Heart right ventricle (tissue), 16 donors: ENCODE measurements around the gene MAML2. TPM values are rescaled to one million over a fixed set of nuclear protein-coding genes. Genes with fewer than 3 reads are reported as not detected.

Experiments
- ATAC-seq, 8 donors: fragments of 200-7000 bp; cut with Tn5 transposase; one replicate each; pipeline ENCODE4 v1.9.1; 2020; ENCODE audit warnings: mild to moderate bottlenecking in 8 of 8, moderate library complexity in 8 of 8, moderate number of reproducible peaks in 1 of 8
- DNase-seq, 2 donors: peaks; one replicate each; pipeline ENCODE4 v3.0.0-alpha.2; 2020
- H3K27ac ChIP-seq, 10 donors: fragments of 200-600 bp; sonication (generic) in 2 of 10; one replicate each; pipeline versions ENCODE4 v1.5.0 to v1.8.0; 2020 to 2022; ENCODE audit warnings: mild to moderate bottlenecking in 3 of 10
- H3K27me3 ChIP-seq, 7 donors: fragments of 200-600 bp; one replicate each; pipeline ENCODE4 v1.8.0; 2021 to 2022; ENCODE audit warnings: mild to moderate bottlenecking in 2 of 7
- H3K36me3 ChIP-seq, 9 donors: fragments of 200-600 bp; sonication (generic) in 1 of 9; one replicate each; pipeline versions ENCODE4 v1.5.0 to v1.8.0; 2020 to 2022; ENCODE audit warnings: mild to moderate bottlenecking in 2 of 9
- H3K4me1 ChIP-seq, 9 donors: fragments of 200-600 bp; sonication (generic) in 1 of 9; one replicate each; pipeline versions ENCODE4 v1.5.0 to v1.8.0; 2020 to 2022; ENCODE audit warnings: mild to moderate bottlenecking in 4 of 9
- H3K4me3 ChIP-seq, 10 donors: fragments of 200-600 bp; sonication (generic) in 2 of 10; one replicate each; pipeline versions ENCODE4 v1.5.0 to v1.8.0; 2020 to 2022; ENCODE audit warnings: mild to moderate bottlenecking in 7 of 10, moderate library complexity in 2 of 10
- H3K9me3 ChIP-seq, 11 donors: fragments of 200-600 bp in 10 of 11; sonication (generic) in 2 of 11; one replicate each; pipeline versions ENCODE4 v1.5.0 to v1.8.0; 2013 to 2022; ENCODE audit warnings: mild to moderate bottlenecking in 2 of 11, control low read depth in 1 of 11, moderate library complexity in 1 of 11
- WGBS, 2 donors: extraction: QIAGEN DNeasy Blood & Tissue Kit; methylation state at CpG; one replicate each; pipeline ENCODE4 v1.1.7; 2013; ENCODE audit warnings: inconsistent platforms in 1 of 2; 5-methylcytosine and 5-hydroxymethylcytosine counted together
- intact Hi-C, 10 donors: fragments of 100-400 bp; cut with DNase I; formaldehyde crosslinking; loops; one replicate each; pipeline versions ENCODE4 v1.11.1 to v1.14.2; 2022
- polyA plus RNA-seq, 2 donors: library from polyadenylated mRNA; stranded (reverse); fragments of 200-250 nt; gene quantifications; one replicate each; pipeline ENCODE4 v1.2.3, GENCODE V29; 2013
- total RNA-seq, 10 donors: library from RNA; stranded (reverse); fragmentation: NEBNext Ultra II Directional in 3 of 10; extraction: Animal tissue kit (Norgen Biotek cat#: 25700) in 3 of 10; gene quantifications; one replicate each; pipeline versions ENCODE4 v1.2.1 to v1.2.4, GENCODE V29; 2021 to 2023
- TF ChIP-seq, protein P1 (sequence below), 9 donors: fragments of 200-600 bp; sonication (generic) in 2 of 9; IDR thresholded peaks; one replicate each; pipeline versions ENCODE4 v1.5.0 to v1.8.0; 2021 to 2022; ENCODE audit warnings: antibody characterized with exemption in 9 of 9, mild to moderate bottlenecking in 5 of 9, moderate library complexity in 1 of 9
- donor health status: Arrhythmogenic right ventricular cardiomyopathy.
- donor health status: ischemic (EF 13 %, LVEDD 7.1; RV severe dilation, severe dysfunction).
- donor health status: healthy with polysubstance abuse.
- donor health status: DM: no; HTN: yes; CAD: no.
- donor health status: DM: no; HTN: no; CAD: no.
- donor health status: ischemic (EF 25% LVEDD 6.9; RV normal size, moderate dysfunction).
- donor health status: ischemic (EF 25% LVEDD 5.7; RV mildly dilated, moderate dysfunction).
- donor health status: healthy.
- donor health status: DM: yes; HTN: yes; CAD: no.
- donor health status: Ischemic cardiomyopathy.
- donor health status: ischemic (EF 35%, LVEDD 5.7; RV mildly dilated, moderate dysfunction).
- donor health status: nonischemic (EF 11% LVEDD 7.7; RV severe dilation, severe dysfunction).
- donor health status: DM: yes; HTN: yes; CAD: no.
- donor health status: PGD.
- donor health status: ischemic (EF 29% LVEDD 5.4; RV normal size, mild dysfunction).
- donor health status: nonischemic (EF 23%, LVEDD 6.1; RV moderate dilation, normal function).

Gene MAML2
- total and polyA plus RNA-seq, 12 donors, result 1.3 to 6.1 (median 4.1) TPM

GRCh38 chr11:96207459-96208449 lies 135.2 kb downstream of the MAML2 start:
- no peak for DNase-seq
- 61 to 63% methylated on average over 5 of the region's 5 CpGs for WGBS, 2 donors
- H3K27ac ChIP-seq, result peak overlapping the region in 9 of 10 donors; percentile 7 to 84 (median 51)
- no peaks in the 10 kb centered on the region for H3K27me3 ChIP-seq
- H3K9me3 ChIP-seq, result no peaks in the 10 kb centered on the region
- H3K4me3 ChIP-seq, result no peak overlapping the region
- peak in 7 of 8 donors; percentile 63 to 79 (median 75) for ATAC-seq
- TF ChIP-seq, protein P1, sequence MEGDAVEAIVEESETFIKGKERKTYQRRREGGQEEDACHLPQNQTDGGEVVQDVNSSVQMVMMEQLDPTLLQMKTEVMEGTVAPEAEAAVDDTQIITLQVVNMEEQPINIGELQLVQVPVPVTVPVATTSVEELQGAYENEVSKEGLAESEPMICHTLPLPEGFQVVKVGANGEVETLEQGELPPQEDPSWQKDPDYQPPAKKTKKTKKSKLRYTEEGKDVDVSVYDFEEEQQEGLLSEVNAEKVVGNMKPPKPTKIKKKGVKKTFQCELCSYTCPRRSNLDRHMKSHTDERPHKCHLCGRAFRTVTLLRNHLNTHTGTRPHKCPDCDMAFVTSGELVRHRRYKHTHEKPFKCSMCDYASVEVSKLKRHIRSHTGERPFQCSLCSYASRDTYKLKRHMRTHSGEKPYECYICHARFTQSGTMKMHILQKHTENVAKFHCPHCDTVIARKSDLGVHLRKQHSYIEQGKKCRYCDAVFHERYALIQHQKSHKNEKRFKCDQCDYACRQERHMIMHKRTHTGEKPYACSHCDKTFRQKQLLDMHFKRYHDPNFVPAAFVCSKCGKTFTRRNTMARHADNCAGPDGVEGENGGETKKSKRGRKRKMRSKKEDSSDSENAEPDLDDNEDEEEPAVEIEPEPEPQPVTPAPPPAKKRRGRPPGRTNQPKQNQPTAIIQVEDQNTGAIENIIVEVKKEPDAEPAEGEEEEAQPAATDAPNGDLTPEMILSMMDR (IDR thresholded peaks at IDR 0.05), result no peak
- H3K4me1 ChIP-seq, result peaks cover 0 to 64% (median 36%) of the 10 kb centered on the region in 9 donors
- H3K36me3 ChIP-seq, result no peaks in the 10 kb centered on the region
- intact Hi-C loops, result loop anchor here in 1 of 10 donors (5.0 kb wide), 2 partner anchors 45 to 130 kb away; no protein-coding TSS in a partner anchor

- intact Hi-C loops, result loop anchor here in 1 of 10 donors (5.0 kb wide), 2 partner anchors 45 to 130 kb away; no protein-coding TSS in a partner anchor
- H3K27ac ChIP-seq, result peak overlapping the region in 8 of 10 donors; percentile 0 to 84 (median 58)
- TF ChIP-seq, protein P1 (IDR thresholded peaks at IDR 0.05), result no peak
- no peak overlapping the region for H3K4me3 ChIP-seq
- H3K36me3 ChIP-seq, result no peaks in the 10 kb centered on the region
- no peaks in the 10 kb centered on the region for H3K27me3 ChIP-seq
- no peak for DNase-seq
- H3K9me3 ChIP-seq, result no peaks in the 10 kb centered on the region
- 95 to 98% methylated on average over 2 of the region's 2 CpGs for WGBS, 2 donors
- H3K4me1 ChIP-seq, result peaks cover 0 to 56% (median 29%) of the 10 kb centered on the region in 9 donors
- no peak for ATAC-seq
Measured at GRCh38 chr11:96206955-96207354, 136.0 kb downstream of the MAML2 start.

- TF ChIP-seq, protein P1 (IDR thresholded peaks at IDR 0.05), result no peak
- H3K27me3 ChIP-seq, result no peaks in the 10 kb centered on the region
- peaks cover 0 to 58% (median 32%) of the 10 kb centered on the region in 9 donors for H3K4me1 ChIP-seq
- ATAC-seq, result peak in 5 of 8 donors; percentile 23 to 68 (median 58)
- H3K27ac ChIP-seq, result peak overlapping the region in 2 of 10 donors; percentile 4 to 57
- H3K4me3 ChIP-seq, result no peak overlapping the region
- H3K9me3 ChIP-seq, result no peaks in the 10 kb centered on the region
- 52 to 58% methylated on average over 3 of the region's 3 CpGs for WGBS, 2 donors
- no peak for DNase-seq
- intact Hi-C loops, result loop anchor here in 1 of 10 donors (5.0 kb wide), 2 partner anchors 43 to 132 kb away; no protein-coding TSS in a partner anchor
- no peaks in the 10 kb centered on the region for H3K36me3 ChIP-seq
Measured at GRCh38 chr11:96205460-96205809, 137.6 kb downstream of the MAML2 start.

DNA sequence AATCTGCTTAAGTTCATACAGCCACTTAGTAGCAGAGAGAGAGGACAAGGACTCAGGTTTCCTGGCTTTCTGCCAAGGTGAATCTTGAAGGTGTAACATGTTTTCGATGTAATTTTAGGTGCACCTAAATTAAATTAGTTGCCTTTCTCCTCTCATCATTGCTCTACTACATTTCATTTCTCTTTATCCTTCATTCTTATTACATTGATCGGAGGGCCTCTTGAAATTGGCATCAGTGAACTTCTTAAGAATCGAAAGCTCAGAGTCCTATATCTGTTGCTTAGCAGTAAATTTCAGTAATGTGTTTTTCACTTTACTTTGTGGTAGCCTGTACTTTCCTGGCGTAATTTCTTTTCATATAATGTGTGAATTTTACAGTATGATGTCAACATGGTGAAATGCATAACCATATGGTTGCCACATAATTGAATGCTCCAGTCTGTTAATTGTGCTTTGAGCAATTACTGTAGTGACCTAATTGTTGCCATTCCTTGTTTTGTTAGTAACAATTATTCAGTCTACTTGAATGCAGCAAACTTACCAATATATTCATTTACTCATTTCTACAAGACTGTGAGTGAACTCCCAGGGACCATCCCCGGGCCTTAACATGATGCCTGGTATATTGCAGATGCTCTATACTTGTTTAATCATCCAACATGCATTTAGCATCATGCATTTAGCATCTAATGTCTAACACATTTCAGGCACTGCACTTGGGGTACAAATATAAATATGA lies 138.1 kb downstream of the MAML2 start:
- H3K27me3 ChIP-seq, result no peaks in the 10 kb centered on the region
- H3K4me3 ChIP-seq, result no peak overlapping the region
- no peaks in the 10 kb centered on the region for H3K36me3 ChIP-seq
- peak overlapping the region in 2 of 10 donors; percentile 4 to 57 for H3K27ac ChIP-seq
- WGBS, 2 donors, result 89 to 90% methylated on average over 5 of the region's 5 CpGs
- peaks cover 0 to 64% (median 37%) of the 10 kb centered on the region in 9 donors for H3K4me1 ChIP-seq
- ATAC-seq, result no peak
- TF ChIP-seq, protein P1 (IDR thresholded peaks at IDR 0.05), result no peak
- DNase-seq, result no peak
- intact Hi-C loops, result loop anchor here in 1 of 10 donors (5.0 kb wide), 2 partner anchors 43 to 132 kb away; no protein-coding TSS in a partner anchor
- H3K9me3 ChIP-seq, result no peaks in the 10 kb centered on the region
